ENCODE results near the gene ARMC2.
A peak's percentile ranks its signal among the peaks of the same experiment; 100 is the strongest.
"Not testable (repeated sequence)": the region's sequence is repeated elsewhere in the genome, so short reads cannot be mapped to it uniquely, and the experiment has no call there.

ARMC2 gene

GRCh38 chr6:108832738-108833137, 15.5 kb upstream of the ARMC2 start:
- DNase-seq (ENCODE audit: low read depth) = no peak

GRCh38 chr6:108835218-108835850, 12.9 kb upstream of the ARMC2 start:
- peak; percentile 72 for DNase-seq (ENCODE audit: low read depth)

- DNase-seq (ENCODE audit: low read depth) = no peak
Measured at GRCh38 chr6:108836061-108836460, 12.2 kb upstream of the ARMC2 start.

GRCh38 chr6:108837236-108837971, 10.8 kb upstream of the ARMC2 start:
- DNase-seq (ENCODE audit: low read depth) = no peak

GRCh38 chr6:108838101-108838717, 10.0 kb upstream of the ARMC2 start:
- no peak for DNase-seq (ENCODE audit: low read depth)

GRCh38 chr6:108839083-108839642, 9.1 kb upstream of the ARMC2 start:
- no peak for DNase-seq (ENCODE audit: low read depth)

- DNase-seq (ENCODE audit: low read depth) = no peak
Measured at GRCh38 chr6:108840919-108841318, 7.3 kb upstream of the ARMC2 start.

- DNase-seq (ENCODE audit: low read depth) = no peak
Measured at GRCh38 chr6:108841377-108841855, 6.8 kb upstream of the ARMC2 start.

GRCh38 chr6:108844135-108844534, 4.1 kb upstream of the ARMC2 start:
- DNase-seq (ENCODE audit: low read depth) = no peak

GRCh38 chr6:108845145-108845544, 3.1 kb upstream of the ARMC2 start:
- no peak for DNase-seq (ENCODE audit: low read depth)

GRCh38 chr6:108846101-108846500, 2.1 kb upstream of the ARMC2 start:
- no peak for DNase-seq (ENCODE audit: low read depth)

- no peak for DNase-seq (ENCODE audit: low read depth)
Measured at GRCh38 chr6:108846628-108847027, 1.6 kb upstream of the ARMC2 start.

GRCh38 chr6:108847738-108848115, 495 bp upstream of the ARMC2 start:
- no peak for DNase-seq (ENCODE audit: low read depth)

- no peak for DNase-seq (ENCODE audit: low read depth)
Measured at GRCh38 chr6:108850669-108851465, 2.6 kb downstream of the ARMC2 start.

GRCh38 chr6:108851756-108852155, 3.5 kb downstream of the ARMC2 start:
- no peak for DNase-seq (ENCODE audit: low read depth)

GRCh38 chr6:108853077-108853476, 4.9 kb downstream of the ARMC2 start:
- DNase-seq (ENCODE audit: low read depth) = no peak

- no peak for DNase-seq (ENCODE audit: low read depth)
Measured at GRCh38 chr6:108862479-108863191, 14.4 kb downstream of the ARMC2 start.

GRCh38 chr6:108865751-108866286, 17.6 kb downstream of the ARMC2 start:
- DNase-seq (ENCODE audit: low read depth) = not testable (repeated sequence)

- no peak for DNase-seq (ENCODE audit: low read depth)
Measured at GRCh38 chr6:108866798-108867197, 18.6 kb downstream of the ARMC2 start.

- no peak for DNase-seq (ENCODE audit: low read depth)
Measured at GRCh38 chr6:108868647-108869046, 20.4 kb downstream of the ARMC2 start.

GRCh38 chr6:108869876-108870275, 21.7 kb downstream of the ARMC2 start:
- no peak for DNase-seq (ENCODE audit: low read depth)
